ENCODE measurements around the gene TMEM190. TPM values are rescaled to one million over a fixed set of nuclear protein-coding genes. Genes with fewer than 3 reads are reported as not detected.
A peak's percentile ranks its signal among the peaks of the same experiment; 100 is the strongest.

Gene TMEM190
- total and polyA plus RNA-seq, 2 of the 8 experiments (the other 6 are each of a cell fraction or from before 2014, with no cell fraction given) = 1.6 TPM; not detected in 1

DNA sequence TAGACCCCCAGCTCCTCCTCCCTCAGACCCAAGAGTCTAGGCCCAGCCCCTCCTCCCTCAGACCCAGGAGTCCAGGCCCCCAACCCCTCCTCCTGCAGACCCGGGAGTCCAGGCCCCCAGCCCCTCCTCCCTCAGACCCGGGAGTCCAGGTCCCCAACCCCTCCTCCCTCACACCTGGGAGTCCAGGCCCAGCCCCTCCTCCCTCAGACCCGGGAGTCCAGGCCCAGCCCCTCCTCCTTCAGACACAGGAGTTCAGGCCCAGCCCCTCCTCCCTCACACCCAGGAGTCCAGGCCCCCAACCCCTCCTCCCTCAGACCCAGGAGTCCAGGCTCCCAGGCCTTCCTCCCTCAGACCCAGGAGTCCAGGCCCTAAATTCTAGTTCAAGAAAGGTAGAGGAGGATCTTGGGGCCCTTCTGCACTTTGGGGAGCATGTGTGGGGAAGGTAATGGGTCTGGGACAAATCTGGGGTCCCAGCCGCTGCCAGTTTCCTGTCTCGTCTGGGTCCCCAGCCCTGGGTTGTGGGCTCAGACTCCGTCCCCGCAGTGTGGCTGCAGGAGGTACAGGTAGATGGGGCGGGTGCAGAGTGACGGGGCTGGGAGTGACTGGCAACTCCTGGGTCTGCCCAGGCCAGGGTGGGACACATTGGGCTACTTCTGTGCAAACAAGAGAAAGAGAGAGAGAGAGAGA lies 3.2 kb upstream of the TMEM190 start:
- peaks cover 25% of the 10 kb centered on the region for H3K23me2 ChIP-seq (ENCODE audit: low read depth, low read length)
- DNase-seq (ENCODE audit: low read depth in 1 of 2, low spot score in 2 of 2) = no peak
- H2BK15ac ChIP-seq (ENCODE audit: low read length) = no peak overlapping the region
- ChIA-PET CTCF (ENCODE audit: partially characterized antibody) (interaction anchor here (0.6 to 1.2 kb wide), 2 partner anchors 82 to 197 kb away, joined by 3 read pairs; no protein-coding TSS in a partner anchor), POLR2A (ENCODE audit: partially characterized antibody) (interaction anchor here (0.6 to 7.1 kb wide), 14 partner anchors 8 to 72 kb away, joined by 3 to 58 read pairs (median 4); partner anchors contain the start of genes KMT5C, RPL28, TMEM238 and UBE2S)
- H4K8ac ChIP-seq (ENCODE audit: extremely low read depth, insufficient read depth, low read length) = no peak overlapping the region
- H2BK5ac ChIP-seq (ENCODE audit: low read depth, low read length) = peak overlapping the region; percentile 52; the same call in 1 of the 2 replicates
- H3K56ac ChIP-seq (replicated peaks; ENCODE audit: insufficient read length, low read depth, low read length) = no peak overlapping the region
- H3K9me3 ChIP-seq (ENCODE audit: insufficient read depth in 2 of 2, low read depth in 1 of 2, low read length in 1 of 2) = no peaks in the 10 kb centered on the region
- H3K9ac ChIP-seq (replicated peaks in 1 of 4; ENCODE audit: extremely low read depth in 1 of 4, low read depth in 3 of 4, low read length in 3 of 4) = no peak overlapping the region
- H3K79me2 ChIP-seq (ENCODE audit: control insufficient read depth in 1 of 2, insufficient read depth in 2 of 2, low read length in 2 of 2) = no peaks in the 10 kb centered on the region
- no peak overlapping the region for H2BK20ac ChIP-seq (ENCODE audit: low read length)
- H3K79me1 ChIP-seq (ENCODE audit: low read depth, low read length) = no peaks in the 10 kb centered on the region
- 43% methylated on average over 6 of the region's 9 CpGs; no CpG with 5 or more reads in 1 of the 2 experiments for WGBS, 2 experiments (ENCODE audit: extremely low coverage in 1 of 2, insufficient coverage in 1 of 2, insufficient read length in 1 of 2, insufficient replicate concordance in 2 of 2, low coverage in 1 of 2, low lambda C conversion rate in 2 of 2, missing lambda C conversion rate in 1 of 2)
- no peak overlapping the region for H3K27ac ChIP-seq (ENCODE audit: low read depth, low read length)
- TF ChIP-seq SIX5 (IDR thresholded peaks at IDR 0.05; ENCODE audit: low read depth, low read length) (no peak), POU5F1 (IDR thresholded peaks at IDR 0.05; ENCODE audit: low read depth, low read length) (no peak), EZH2 (IDR thresholded peaks at IDR 0.05; ENCODE audit: low read depth, low read length, severe bottlenecking) (peak; percentile 27), GABPA (IDR thresholded peaks at IDR 0.05; ENCODE audit: borderline replicate concordance, insufficient read depth, low read length) (no peak), POLR2A (IDR thresholded peaks at IDR 0.05; ENCODE audit: control extremely low read depth in 1 of 2, low read depth in 2 of 2, low read length in 2 of 2) (no peak)
- peak overlapping the region; percentile 39; the same call in 1 of the 2 replicates for H2BK12ac ChIP-seq (ENCODE audit: low read depth, low read length)
- H2AK5ac ChIP-seq (ENCODE audit: low read depth, low read length) = no peak overlapping the region
- no peak for FAIRE-seq
- H3K4ac ChIP-seq (replicated peaks; ENCODE audit: insufficient read length, low read depth, low read length) = no peak overlapping the region
- H3K36me3 ChIP-seq (ENCODE audit: control insufficient read depth in 2 of 4, insufficient read depth in 4 of 4, low read length in 3 of 4) = no peaks in the 10 kb centered on the region
- H3K14ac ChIP-seq (ENCODE audit: insufficient read length) = no peak overlapping the region
- H3K4me2 ChIP-seq (ENCODE audit: insufficient read depth in 1 of 2, low read depth in 2 of 2, low read length in 2 of 2) = peak overlapping the region; percentile 39 to 56; a peak in 2 of 4 replicates
- peaks cover 16 to 51% (median 41%) of the 10 kb centered on the region in 4 experiments for H3K27me3 ChIP-seq (replicated peaks in 1 of 4; ENCODE audit: control insufficient read depth in 3 of 4, extremely low read depth in 1 of 4, insufficient read depth in 3 of 4, low read length in 3 of 4)
- no peaks in the 10 kb centered on the region for H4K20me1 ChIP-seq (replicated peaks in 1 of 2; ENCODE audit: control insufficient read depth in 1 of 2, insufficient read depth in 2 of 2, low read length in 2 of 2)
- no peak overlapping the region for H2BK120ac ChIP-seq (replicated peaks; ENCODE audit: low read depth, low read length)
- H3K4me3 ChIP-seq (ENCODE audit: extremely low read depth in 1 of 4, insufficient read depth in 2 of 4, low read depth in 3 of 4, low read length in 4 of 4) = peak overlapping the region in 2 of 4 experiments; percentile 10 to 42; a peak in 3 of 8 replicates
- no peak overlapping the region for H3K23ac ChIP-seq (ENCODE audit: insufficient read length)
- no peak overlapping the region for H4K5ac ChIP-seq (ENCODE audit: insufficient read length, low read depth, low read length)
- H3K18ac ChIP-seq (ENCODE audit: extremely low read depth, low read length) = peak overlapping the region; percentile 71; the same call in 1 of the 2 replicates
- peaks cover 5 to 54% (median 43%) of the 10 kb centered on the region in 4 experiments for H3K4me1 ChIP-seq (replicated peaks in 1 of 4; ENCODE audit: control insufficient read depth in 3 of 4, insufficient read depth in 4 of 4, low read length in 3 of 4)
- H4K91ac ChIP-seq (replicated peaks; ENCODE audit: insufficient read length, low read length) = peak overlapping the region; percentile 25
- no peak overlapping the region for H2AFZ ChIP-seq (ENCODE audit: low read length)
